DND-41 (cell line): Measurements from ENCODE around the gene DSG3.

Source experiments
- ATAC-seq: fragments of 200-7000 bp; cut with Tn5 transposase; 3 replicates; pipeline ENCODE4 v1.9.1; 2021; ENCODE audit warnings: low read depth; ENCODE audit not compliant: insufficient read depth
- DNase-seq: peaks from one replicate; pipeline ENCODE4 v3.0.0-alpha.2; 2020
- H2AFZ ChIP-seq: 2 replicates; pipeline ENCODE4 v1.6.0; 2012; ENCODE audit warnings: low read depth, low read length
- H3K27ac ChIP-seq: 2 replicates; pipeline ENCODE4 v1.5.1; 2012; ENCODE audit warnings: low read length, inconsistent platforms
- H3K27me3 ChIP-seq: fragments of 200-600 bp; sonication (generic); 2 replicates; pipeline ENCODE4 v1.6.0; 2012; ENCODE audit warnings: low read length, mild to moderate bottlenecking, inconsistent platforms; ENCODE audit not compliant: insufficient read depth, poor library complexity
- H3K36me3 ChIP-seq: 2 replicates; pipeline ENCODE4 v1.5.1; 2012; ENCODE audit warnings: low read length, inconsistent platforms; ENCODE audit not compliant: insufficient read depth
- H3K4me1 ChIP-seq: 2 replicates; pipeline ENCODE4 v1.5.1; 2012; ENCODE audit warnings: mild to moderate bottlenecking, low read length; ENCODE audit not compliant: insufficient read depth
- H3K4me2 ChIP-seq: 2 replicates; pipeline ENCODE4 v1.6.0; 2012; ENCODE audit warnings: mild to moderate bottlenecking, moderate library complexity, low read length, inconsistent platforms; ENCODE audit not compliant: insufficient read depth
- H3K4me3 ChIP-seq, 2 experiments: fragments of 200-600 bp in 1 of 2; shearing (Covaris generic) in 1 of 2; 2 replicates each; pipeline ENCODE4 v1.5.1; 2012 to 2016; ENCODE audit warnings: inconsistent platforms in 2 of 2, low read length in 2 of 2, mild to moderate bottlenecking in 2 of 2, low read depth in 1 of 2, moderate library complexity in 1 of 2
- H3K79me2 ChIP-seq: 2 replicates; pipeline ENCODE4 v1.6.0; 2012; ENCODE audit warnings: low read length, inconsistent platforms; ENCODE audit not compliant: insufficient read depth
- H3K9ac ChIP-seq: 2 replicates; pipeline ENCODE4 v1.6.0; 2012; ENCODE audit warnings: low read depth, mild to moderate bottlenecking, inconsistent platforms, low read length, moderate library complexity
- H3K9me3 ChIP-seq: 2 replicates; pipeline ENCODE4 v1.5.1; 2012; ENCODE audit warnings: low read length, moderate library complexity, mild to moderate bottlenecking, inconsistent platforms; ENCODE audit not compliant: insufficient read depth, severe bottlenecking
- H4K20me1 ChIP-seq: 2 replicates; pipeline ENCODE4 v1.6.0; 2012; ENCODE audit warnings: low read length; ENCODE audit not compliant: insufficient read depth
- EZH2 ChIP-seq: IDR thresholded peaks from 3 replicates; pipeline ENCODE4 v1.6.1; 2012; ENCODE audit warnings: borderline replicate concordance, low read depth, mild to moderate bottlenecking, moderate library complexity, low read length, inconsistent platforms; ENCODE audit not compliant: severe bottlenecking
- TF ChIP-seq, protein P1 (sequence below): IDR thresholded peaks from 2 replicates; pipeline ENCODE4 v1.5.1; 2012; ENCODE audit warnings: borderline replicate concordance, low read length, moderate library complexity, mild to moderate bottlenecking; ENCODE audit not compliant: poor library complexity, severe bottlenecking; ENCODE audit errors: extremely low read depth

The DSG3 gene

GRCh38 chr18:31401156-31402025 is 46.1 kb upstream of the DSG3 start:
- Histone ChIP-seq H3K4me1 (no peaks in the 10 kb centered on the region), H4K20me1 (no peaks in the 10 kb centered on the region), H2AFZ (no peak overlapping the region), H3K4me3 (no peak overlapping the region), H3K36me3 (no peaks in the 10 kb centered on the region), H3K4me2 (no peak overlapping the region), H3K27me3 (no peaks in the 10 kb centered on the region), H3K79me2 (no peaks in the 10 kb centered on the region), H3K9ac (no peak overlapping the region), H3K9me3 (no peaks in the 10 kb centered on the region), H3K27ac (no peak overlapping the region)
- no peak for TF ChIP-seq EZH2
- TF ChIP-seq, protein P1, sequence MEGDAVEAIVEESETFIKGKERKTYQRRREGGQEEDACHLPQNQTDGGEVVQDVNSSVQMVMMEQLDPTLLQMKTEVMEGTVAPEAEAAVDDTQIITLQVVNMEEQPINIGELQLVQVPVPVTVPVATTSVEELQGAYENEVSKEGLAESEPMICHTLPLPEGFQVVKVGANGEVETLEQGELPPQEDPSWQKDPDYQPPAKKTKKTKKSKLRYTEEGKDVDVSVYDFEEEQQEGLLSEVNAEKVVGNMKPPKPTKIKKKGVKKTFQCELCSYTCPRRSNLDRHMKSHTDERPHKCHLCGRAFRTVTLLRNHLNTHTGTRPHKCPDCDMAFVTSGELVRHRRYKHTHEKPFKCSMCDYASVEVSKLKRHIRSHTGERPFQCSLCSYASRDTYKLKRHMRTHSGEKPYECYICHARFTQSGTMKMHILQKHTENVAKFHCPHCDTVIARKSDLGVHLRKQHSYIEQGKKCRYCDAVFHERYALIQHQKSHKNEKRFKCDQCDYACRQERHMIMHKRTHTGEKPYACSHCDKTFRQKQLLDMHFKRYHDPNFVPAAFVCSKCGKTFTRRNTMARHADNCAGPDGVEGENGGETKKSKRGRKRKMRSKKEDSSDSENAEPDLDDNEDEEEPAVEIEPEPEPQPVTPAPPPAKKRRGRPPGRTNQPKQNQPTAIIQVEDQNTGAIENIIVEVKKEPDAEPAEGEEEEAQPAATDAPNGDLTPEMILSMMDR, result no peak
- DNase-seq, result no peak
- ATAC-seq, result no peak

DNA sequence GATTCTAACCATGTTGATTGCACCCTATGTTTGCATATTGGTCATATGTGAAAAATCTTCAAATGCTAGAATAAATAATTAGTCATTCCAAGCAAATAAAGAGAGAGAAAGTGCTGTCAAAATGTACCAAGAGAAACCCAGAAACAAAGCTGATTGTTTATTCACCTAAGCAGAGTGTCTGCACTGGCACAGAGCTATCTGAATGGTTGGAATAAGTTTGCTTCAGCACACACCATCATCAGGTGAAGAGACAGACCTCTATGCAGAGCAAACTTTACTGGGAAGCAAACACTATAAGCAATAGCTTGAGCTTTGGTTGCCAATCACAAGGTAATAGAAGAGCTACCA is 45.5 kb upstream of the DSG3 start:
- TF ChIP-seq EZH2, result no peak
- TF ChIP-seq, protein P1, result no peak
- no peak overlapping the region for H3K27ac ChIP-seq
- no peaks in the 10 kb centered on the region for H3K4me1 ChIP-seq
- no peaks in the 10 kb centered on the region for H4K20me1 ChIP-seq
- H2AFZ ChIP-seq, result no peak overlapping the region
- H3K79me2 ChIP-seq, result no peaks in the 10 kb centered on the region
- H3K27me3 ChIP-seq, result no peaks in the 10 kb centered on the region
- no peaks in the 10 kb centered on the region for H3K9me3 ChIP-seq
- no peak overlapping the region for H3K4me2 ChIP-seq
- H3K9ac ChIP-seq, result no peak overlapping the region
- H3K4me3 ChIP-seq, result no peak overlapping the region
- DNase-seq, result no peak
- no peak for ATAC-seq
- no peaks in the 10 kb centered on the region for H3K36me3 ChIP-seq

DNA sequence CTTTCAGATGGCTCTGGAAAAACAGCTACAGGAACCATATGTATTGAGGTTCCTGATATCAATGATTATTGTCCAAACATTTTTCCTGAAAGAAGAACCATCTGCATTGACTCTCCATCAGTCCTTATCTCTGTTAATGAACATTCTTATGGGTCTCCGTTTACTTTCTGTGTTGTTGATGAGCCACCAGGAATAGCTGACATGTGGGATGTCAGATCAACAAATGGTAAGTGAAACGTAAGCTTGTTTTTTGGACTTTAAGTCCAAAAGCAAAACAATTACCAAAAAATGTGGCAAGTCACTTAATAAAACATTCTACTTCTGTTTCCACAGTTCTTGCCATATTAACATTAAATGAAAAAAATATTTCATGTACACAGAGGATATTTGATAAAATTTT is 44.1 kb upstream of the DSG3 start:
- Histone ChIP-seq H3K4me2 (no peak overlapping the region), H3K36me3 (no peaks in the 10 kb centered on the region), H3K9me3 (no peaks in the 10 kb centered on the region), H3K79me2 (no peaks in the 10 kb centered on the region), H3K27ac (no peak overlapping the region), H2AFZ (no peak overlapping the region), H3K27me3 (no peaks in the 10 kb centered on the region), H3K4me3 (no peak overlapping the region), H3K9ac (no peak overlapping the region), H3K4me1 (no peaks in the 10 kb centered on the region), H4K20me1 (no peaks in the 10 kb centered on the region)
- DNase-seq (no peak), ATAC-seq (no peak)
- TF ChIP-seq, protein P1, result no peak
- TF ChIP-seq EZH2, result no peak
